Stomach smooth muscle (tissue), 2 donors: ENCODE results near the gene HPF1.
A peak's percentile ranks its signal among the peaks of the same experiment; 100 is the strongest.
"Not testable (repeated sequence)": the region's sequence is repeated elsewhere in the genome, so short reads cannot be mapped to it uniquely, and the experiment has no call there.

ENCODE experiments used
- H3K27ac ChIP-seq: one replicate; pipeline ENCODE4 v1.7.0; 2013; ENCODE audit warnings: mild to moderate bottlenecking, low read length, inconsistent platforms
- H3K27me3 ChIP-seq, 2 donors: one replicate each; pipeline ENCODE4 v1.7.0; 2013; ENCODE audit warnings: low read length in 2 of 2; ENCODE audit not compliant: insufficient read depth in 2 of 2, control insufficient read depth in 1 of 2
- H3K36me3 ChIP-seq, 2 donors: one replicate each; pipeline ENCODE4 v1.7.0; 2013; ENCODE audit warnings: low read length in 2 of 2; ENCODE audit not compliant: control insufficient read depth in 2 of 2, insufficient read depth in 2 of 2
- H3K4me1 ChIP-seq: one replicate; pipeline ENCODE4 v1.7.0; 2013; ENCODE audit warnings: low read length; ENCODE audit not compliant: control insufficient read depth, insufficient read depth
- H3K4me3 ChIP-seq, 2 donors: one replicate each; pipeline ENCODE4 v1.7.0; 2013; ENCODE audit warnings: low read length in 2 of 2
- H3K9ac ChIP-seq, 2 donors: one replicate each; pipeline ENCODE4 v1.7.0; 2013; ENCODE audit warnings: low read length in 2 of 2, mild to moderate bottlenecking in 1 of 2
- H3K9me3 ChIP-seq, 2 donors: one replicate each; pipeline ENCODE4 v1.7.0; 2013; ENCODE audit warnings: low read length in 2 of 2; ENCODE audit not compliant: control insufficient read depth in 2 of 2
- donor health status: healthy.
- donor health status: Pancreatic carcinoma.

The HPF1 gene

DNA sequence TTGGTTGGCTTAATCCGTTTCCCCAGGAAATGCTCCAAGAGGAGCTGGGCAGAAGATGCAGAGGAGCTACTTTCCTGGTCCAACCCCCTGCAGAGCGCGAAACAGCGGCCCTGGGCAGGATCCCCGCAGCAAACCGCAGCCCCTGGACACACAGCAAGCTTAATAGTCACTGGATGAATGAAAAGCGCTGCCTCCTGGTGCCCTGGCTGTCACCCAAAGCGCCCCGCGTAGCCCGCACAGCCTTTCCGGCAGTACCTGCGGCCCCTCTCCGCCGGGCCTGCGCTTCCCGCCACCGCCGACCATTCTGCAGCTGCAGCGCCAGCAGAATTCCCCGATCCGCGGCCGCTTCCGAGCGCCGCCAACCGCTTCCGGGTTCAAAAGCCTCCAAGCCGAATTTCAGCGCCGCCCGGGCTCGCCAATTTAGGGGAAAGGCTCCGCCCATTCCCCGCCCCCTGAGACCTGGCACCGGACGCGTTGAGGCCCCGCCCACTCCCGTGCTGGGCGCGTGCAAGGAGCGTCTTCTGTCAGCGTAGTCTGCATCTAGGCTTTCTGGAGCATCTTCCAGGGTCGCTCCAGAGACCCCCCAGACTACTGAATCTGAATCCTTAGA lies at the start of gene HPF1:
Gene HPF1, minus strand, starts transcription at position 370 of the 610 bp plus-strand sequence. Its CDS starts 67 bp downstream, at position 303.
- peak within 1 kb of the TSS; percentile 64 to 80 for H3K9ac ChIP-seq
- H3K9me3 ChIP-seq, result no peaks in the 10 kb centered on the region
- no peaks in the 10 kb centered on the region for H3K27me3 ChIP-seq
- peaks cover 8% of the 10 kb centered on the region for H3K4me1 ChIP-seq
- peaks cover 0 to 3% of the 10 kb centered on the region in 2 donors for H3K36me3 ChIP-seq
- peak within 1 kb of the TSS; percentile 68 to 92 for H3K4me3 ChIP-seq
- H3K27ac ChIP-seq, result peak within 1 kb of the TSS; percentile 42

- H3K27me3 ChIP-seq, H3K9me3 ChIP-seq, H3K27ac ChIP-seq, H3K9ac ChIP-seq, H3K36me3 ChIP-seq, H3K4me3 ChIP-seq, H3K4me1 ChIP-seq: not testable (repeated sequence)
Observed at GRCh38 chr4:169806770-169807169, 49.0 kb upstream of the HPF1 start.

- H3K9ac ChIP-seq, result no peak overlapping the region
- peaks cover 3 to 4% of the 10 kb centered on the region in 2 donors for H3K9me3 ChIP-seq
- no peaks in the 10 kb centered on the region for H3K27me3 ChIP-seq
- no peaks in the 10 kb centered on the region for H3K4me1 ChIP-seq
- H3K4me3 ChIP-seq, result no peak overlapping the region
- no peaks in the 10 kb centered on the region for H3K36me3 ChIP-seq
- no peak overlapping the region for H3K27ac ChIP-seq
Observed at GRCh38 chr4:169803413-169803812, 45.7 kb upstream of the HPF1 start.

DNA sequence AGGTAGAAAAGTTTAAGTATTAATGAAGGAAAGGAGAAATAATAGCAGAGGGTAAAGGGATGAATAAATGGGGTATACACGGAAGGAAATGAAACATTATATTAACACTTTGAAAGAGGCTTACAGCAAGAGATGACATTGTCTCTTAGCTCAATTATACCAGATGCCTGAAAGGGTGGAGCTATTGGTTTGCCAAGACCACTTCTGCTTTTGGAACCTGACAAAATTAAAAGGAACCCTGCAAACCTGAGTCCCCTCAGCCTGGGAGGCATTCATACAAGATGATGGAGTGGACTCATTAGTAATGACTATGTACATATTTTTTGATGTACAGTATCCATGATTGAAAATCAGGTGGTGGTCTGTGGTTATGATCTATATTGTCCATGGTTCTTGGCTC lies 45.1 kb upstream of the HPF1 start:
- no peak overlapping the region for H3K9ac ChIP-seq
- H3K4me3 ChIP-seq, result no peak overlapping the region
- peaks cover 3 to 4% of the 10 kb centered on the region in 2 donors for H3K9me3 ChIP-seq
- H3K27ac ChIP-seq, result no peak overlapping the region
- no peaks in the 10 kb centered on the region for H3K4me1 ChIP-seq
- H3K36me3 ChIP-seq, result no peaks in the 10 kb centered on the region
- no peaks in the 10 kb centered on the region for H3K27me3 ChIP-seq

- no peak overlapping the region for H3K9ac ChIP-seq
- peaks cover 5 to 6% of the 10 kb centered on the region in 2 donors for H3K27me3 ChIP-seq
- no peaks in the 10 kb centered on the region for H3K36me3 ChIP-seq
- peaks cover under 1% of the 10 kb centered on the region in 2 donors for H3K9me3 ChIP-seq
- no peak overlapping the region for H3K27ac ChIP-seq
- H3K4me3 ChIP-seq, result no peak overlapping the region
- H3K4me1 ChIP-seq, result no peaks in the 10 kb centered on the region
Observed at GRCh38 chr4:169800541-169800940, 42.8 kb upstream of the HPF1 start.

GRCh38 chr4:169799260-169799659 lies 41.5 kb upstream of the HPF1 start:
- no peak overlapping the region for H3K9ac ChIP-seq
- no peak overlapping the region for H3K27ac ChIP-seq
- no peaks in the 10 kb centered on the region for H3K36me3 ChIP-seq
- no peaks in the 10 kb centered on the region for H3K4me1 ChIP-seq
- peaks cover 6 to 7% of the 10 kb centered on the region in 2 donors for H3K27me3 ChIP-seq
- no peak overlapping the region for H3K4me3 ChIP-seq
- H3K9me3 ChIP-seq, result no peaks in the 10 kb centered on the region

GRCh38 chr4:169795585-169795984 lies 37.8 kb upstream of the HPF1 start:
- peaks cover 7 to 12% of the 10 kb centered on the region in 2 donors for H3K27me3 ChIP-seq
- H3K27ac ChIP-seq, result no peak overlapping the region
- H3K4me3 ChIP-seq, result no peak overlapping the region
- H3K9ac ChIP-seq, result no peak overlapping the region
- no peaks in the 10 kb centered on the region for H3K9me3 ChIP-seq
- H3K36me3 ChIP-seq, result no peaks in the 10 kb centered on the region
- H3K4me1 ChIP-seq, result peaks cover 2% of the 10 kb centered on the region

DNA sequence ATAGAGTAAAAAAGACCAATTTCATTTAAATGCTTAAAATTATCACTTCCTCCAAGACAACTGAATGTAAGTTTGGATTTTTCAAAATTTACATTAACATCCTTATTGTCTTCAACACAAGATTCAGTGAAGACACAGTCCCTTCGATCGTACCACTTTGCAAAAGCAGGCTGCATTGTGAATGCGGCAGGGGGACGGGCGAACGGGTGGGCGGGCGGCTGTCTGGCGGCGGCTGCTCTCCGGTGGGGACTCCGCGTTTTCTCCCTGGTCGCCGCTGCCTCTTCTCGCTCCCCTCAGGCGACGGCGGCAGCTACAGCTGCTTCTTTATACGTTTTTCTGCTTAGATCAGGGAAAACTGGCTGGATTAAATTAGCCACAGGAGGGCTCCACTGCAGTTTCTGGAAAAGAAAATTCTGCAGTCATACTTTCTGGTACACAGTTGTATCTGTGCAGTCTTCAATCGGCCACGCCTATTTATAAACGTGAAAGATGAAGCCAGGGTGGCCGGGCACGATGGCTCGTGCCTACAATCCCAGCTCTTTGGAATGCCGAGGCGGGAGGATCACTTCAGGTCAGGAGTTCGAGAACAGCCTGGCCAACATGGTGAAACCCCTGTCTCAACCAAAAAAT lies 33.9 kb upstream of the HPF1 start:
- H3K4me3 ChIP-seq, result peak overlapping the region in 1 of 2 donors; percentile 52

GRCh38 chr4:169791062-169791461 lies 33.3 kb upstream of the HPF1 start:
- H3K4me1 ChIP-seq, result peaks cover 2% of the 10 kb centered on the region
- no peak overlapping the region for H3K9ac ChIP-seq
- H3K36me3 ChIP-seq, result no peaks in the 10 kb centered on the region
- H3K4me3 ChIP-seq, result no peak overlapping the region
- no peaks in the 10 kb centered on the region for H3K9me3 ChIP-seq
- H3K27me3 ChIP-seq, result peaks cover 20 to 29% of the 10 kb centered on the region in 2 donors
- H3K27ac ChIP-seq, result no peak overlapping the region

More for the DNA sequence above, 33.9 kb upstream of the HPF1 start:
- no peak overlapping the region for H3K27ac ChIP-seq
- no peak overlapping the region for H3K9ac ChIP-seq
- no peaks in the 10 kb centered on the region for H3K36me3 ChIP-seq
- H3K9me3 ChIP-seq, result no peaks in the 10 kb centered on the region
- peaks cover 22 to 34% of the 10 kb centered on the region in 2 donors for H3K27me3 ChIP-seq
- peaks cover 2% of the 10 kb centered on the region for H3K4me1 ChIP-seq

- peaks cover 0 to 3% of the 10 kb centered on the region in 2 donors for H3K9me3 ChIP-seq
- H3K27ac ChIP-seq, result no peak overlapping the region
- peaks cover 3% of the 10 kb centered on the region for H3K4me1 ChIP-seq
- H3K27me3 ChIP-seq, result peaks cover 13 to 17% of the 10 kb centered on the region in 2 donors
- H3K4me3 ChIP-seq, result peak overlapping the region in 1 of 2 donors; percentile 29
- H3K9ac ChIP-seq, result no peak overlapping the region
- H3K36me3 ChIP-seq, result no peaks in the 10 kb centered on the region
Observed at GRCh38 chr4:169774466-169775445, 17.0 kb upstream of the HPF1 start.
